Loucy (cell line): Measurements from ENCODE around the gene SLBP.

Experiments used
- EZH2phosphoT487 ChIP-seq: fragments of 200-600 bp; IDR thresholded peaks from 2 replicates; pipeline ENCODE4 v1.6.1; 2018; ENCODE audit warnings: antibody characterized with exemption, mild to moderate bottlenecking, moderate library complexity, borderline replicate concordance
- TF ChIP-seq, protein P1 (sequence below): fragments of 200-600 bp; sonication (generic); conservative IDR thresholded peaks from 2 replicates; pipeline ENCODE4 v1.5.1; 2014; ENCODE audit warnings: mild to moderate bottlenecking, antibody characterized with exemption, low read length

DNA sequence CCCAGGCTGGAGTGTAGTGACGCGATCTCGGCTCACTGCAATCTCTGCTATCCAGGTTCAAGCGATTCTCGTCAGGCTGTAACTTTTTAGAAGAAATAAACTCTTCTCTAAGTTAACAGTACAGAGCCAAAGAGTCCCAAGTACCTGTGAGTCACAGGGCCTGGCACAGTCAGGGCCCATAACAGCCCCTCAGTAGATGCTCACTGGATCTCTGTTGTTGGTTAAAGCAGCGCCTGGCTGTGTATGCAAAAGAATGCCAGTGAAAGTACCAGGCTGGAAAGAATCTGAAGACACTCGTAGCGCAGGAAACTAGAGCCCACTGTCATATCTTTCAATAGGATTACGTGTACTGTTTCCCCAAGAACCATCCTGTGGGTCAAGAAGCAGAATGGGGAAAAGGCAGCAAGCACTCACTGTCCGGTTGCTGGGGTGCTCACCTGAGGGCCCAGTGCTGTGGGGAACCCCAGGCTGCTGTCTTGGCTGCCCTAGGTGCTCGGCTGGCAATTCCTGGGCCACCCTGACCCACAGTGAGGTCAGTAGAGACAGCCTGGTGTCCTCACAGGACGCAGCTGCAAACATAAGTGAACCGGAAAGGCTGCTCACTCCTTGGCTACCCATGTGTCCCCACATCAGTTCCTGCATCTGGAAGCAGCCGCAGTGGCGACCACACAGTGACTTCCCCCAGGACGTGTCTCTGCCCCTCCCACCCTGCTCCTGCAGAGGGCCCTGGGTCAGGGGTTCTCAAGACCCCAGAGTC is 3.1 kb upstream of the SLBP start:
- TF ChIP-seq, protein P1, sequence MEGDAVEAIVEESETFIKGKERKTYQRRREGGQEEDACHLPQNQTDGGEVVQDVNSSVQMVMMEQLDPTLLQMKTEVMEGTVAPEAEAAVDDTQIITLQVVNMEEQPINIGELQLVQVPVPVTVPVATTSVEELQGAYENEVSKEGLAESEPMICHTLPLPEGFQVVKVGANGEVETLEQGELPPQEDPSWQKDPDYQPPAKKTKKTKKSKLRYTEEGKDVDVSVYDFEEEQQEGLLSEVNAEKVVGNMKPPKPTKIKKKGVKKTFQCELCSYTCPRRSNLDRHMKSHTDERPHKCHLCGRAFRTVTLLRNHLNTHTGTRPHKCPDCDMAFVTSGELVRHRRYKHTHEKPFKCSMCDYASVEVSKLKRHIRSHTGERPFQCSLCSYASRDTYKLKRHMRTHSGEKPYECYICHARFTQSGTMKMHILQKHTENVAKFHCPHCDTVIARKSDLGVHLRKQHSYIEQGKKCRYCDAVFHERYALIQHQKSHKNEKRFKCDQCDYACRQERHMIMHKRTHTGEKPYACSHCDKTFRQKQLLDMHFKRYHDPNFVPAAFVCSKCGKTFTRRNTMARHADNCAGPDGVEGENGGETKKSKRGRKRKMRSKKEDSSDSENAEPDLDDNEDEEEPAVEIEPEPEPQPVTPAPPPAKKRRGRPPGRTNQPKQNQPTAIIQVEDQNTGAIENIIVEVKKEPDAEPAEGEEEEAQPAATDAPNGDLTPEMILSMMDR: no peak
- no peak for TF ChIP-seq EZH2phosphoT487
